Left ventricle myocardium inferior (tissue), 1 donor: ENCODE measurements around the gene SLC6A9. TPM values are rescaled to one million over a fixed set of nuclear protein-coding genes. Genes with fewer than 3 reads are reported as not detected.

Experiments used
- DNase-seq: peaks from one replicate; pipeline ENCODE4 v3.0.0-alpha.2; 2020
- H3K27ac ChIP-seq: fragments of 200-600 bp; replicated peaks from 2 replicates; pipeline ENCODE4 v1.8.0; 2021
- H3K27me3 ChIP-seq: fragments of 200-600 bp; 2 replicates; pipeline ENCODE4 v1.8.0; 2021; ENCODE audit warnings: low read depth
- H3K36me3 ChIP-seq: fragments of 200-600 bp; 2 replicates; pipeline ENCODE4 v1.8.0; 2021
- H3K4me1 ChIP-seq: fragments of 200-600 bp; 2 replicates; pipeline ENCODE4 v1.8.0; 2021
- H3K4me3 ChIP-seq: fragments of 200-600 bp; 2 replicates; pipeline ENCODE4 v1.8.0; 2021; ENCODE audit warnings: mild to moderate bottlenecking, moderate library complexity
- H3K9me3 ChIP-seq: fragments of 200-600 bp; replicated peaks from 2 replicates; pipeline ENCODE4 v1.8.0; 2021
- intact Hi-C: fragments of 100-400 bp; cut with micrococcal nuclease; formaldehyde crosslinking; loops from one replicate; pipeline ENCODE4 v1.11.0; 2022
- total RNA-seq: library from RNA; stranded (reverse); fragmentation: NEBNext Ultra II Directional; extraction: Animal tissue kit (Norgen Biotek cat#: 25700); gene quantifications from one replicate; pipeline ENCODE4 v1.2.1, GENCODE V29; 2021
- TF ChIP-seq, protein P1 (sequence below): fragments of 200-600 bp; IDR thresholded peaks from 2 replicates; pipeline ENCODE4 v1.8.0; 2021; ENCODE audit warnings: antibody characterized with exemption, mild to moderate bottlenecking, borderline replicate concordance
- donor health status: DM: no; HTN: yes; CAD: no; lungs with severe emphysema.

SLC6A9 gene
- total RNA-seq, 1 donor from 2014 or later: 1.2 TPM

GRCh38 chr1:44059212-44059611 is 27.9 kb upstream of the SLC6A9 start:
- Histone ChIP-seq H3K4me1 (peaks cover 9% of the 10 kb centered on the region), H3K36me3 (no peaks in the 10 kb centered on the region), H3K4me3 (no peak overlapping the region), H3K9me3 (no peaks in the 10 kb centered on the region), H3K27me3 (no peaks in the 10 kb centered on the region), H3K27ac (no peak overlapping the region)
- no peak for DNase-seq
- TF ChIP-seq, protein P1, sequence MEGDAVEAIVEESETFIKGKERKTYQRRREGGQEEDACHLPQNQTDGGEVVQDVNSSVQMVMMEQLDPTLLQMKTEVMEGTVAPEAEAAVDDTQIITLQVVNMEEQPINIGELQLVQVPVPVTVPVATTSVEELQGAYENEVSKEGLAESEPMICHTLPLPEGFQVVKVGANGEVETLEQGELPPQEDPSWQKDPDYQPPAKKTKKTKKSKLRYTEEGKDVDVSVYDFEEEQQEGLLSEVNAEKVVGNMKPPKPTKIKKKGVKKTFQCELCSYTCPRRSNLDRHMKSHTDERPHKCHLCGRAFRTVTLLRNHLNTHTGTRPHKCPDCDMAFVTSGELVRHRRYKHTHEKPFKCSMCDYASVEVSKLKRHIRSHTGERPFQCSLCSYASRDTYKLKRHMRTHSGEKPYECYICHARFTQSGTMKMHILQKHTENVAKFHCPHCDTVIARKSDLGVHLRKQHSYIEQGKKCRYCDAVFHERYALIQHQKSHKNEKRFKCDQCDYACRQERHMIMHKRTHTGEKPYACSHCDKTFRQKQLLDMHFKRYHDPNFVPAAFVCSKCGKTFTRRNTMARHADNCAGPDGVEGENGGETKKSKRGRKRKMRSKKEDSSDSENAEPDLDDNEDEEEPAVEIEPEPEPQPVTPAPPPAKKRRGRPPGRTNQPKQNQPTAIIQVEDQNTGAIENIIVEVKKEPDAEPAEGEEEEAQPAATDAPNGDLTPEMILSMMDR: no peak
- intact Hi-C loops: no loop called here

DNA sequence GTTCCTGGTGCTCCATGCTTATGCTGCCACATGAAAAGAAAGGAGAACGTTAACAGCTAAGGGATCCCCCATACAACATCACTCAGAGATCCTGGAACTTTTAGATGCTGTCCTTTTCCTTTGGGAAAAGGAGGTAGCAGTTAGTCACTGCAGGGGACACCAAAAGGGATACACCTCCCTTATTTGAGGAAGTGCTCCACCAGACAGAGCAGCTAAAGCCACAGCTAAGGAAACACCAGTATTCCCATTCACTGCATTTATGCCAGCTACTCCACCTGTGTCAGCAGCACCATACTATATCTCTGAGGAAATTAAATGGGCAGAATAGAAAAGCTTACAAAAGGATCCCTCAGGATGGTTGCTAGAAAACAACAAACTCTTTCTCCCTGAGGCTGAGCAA is 26.0 kb upstream of the SLC6A9 start:
- no peak for DNase-seq
- TF ChIP-seq, protein P1: no peak
- H3K9me3 ChIP-seq: no peaks in the 10 kb centered on the region
- H3K27ac ChIP-seq: no peak overlapping the region
- no peak overlapping the region for H3K4me3 ChIP-seq
- no peaks in the 10 kb centered on the region for H3K27me3 ChIP-seq
- intact Hi-C loops: no loop called here
- peaks cover 4% of the 10 kb centered on the region for H3K4me1 ChIP-seq
- H3K36me3 ChIP-seq: no peaks in the 10 kb centered on the region

DNA sequence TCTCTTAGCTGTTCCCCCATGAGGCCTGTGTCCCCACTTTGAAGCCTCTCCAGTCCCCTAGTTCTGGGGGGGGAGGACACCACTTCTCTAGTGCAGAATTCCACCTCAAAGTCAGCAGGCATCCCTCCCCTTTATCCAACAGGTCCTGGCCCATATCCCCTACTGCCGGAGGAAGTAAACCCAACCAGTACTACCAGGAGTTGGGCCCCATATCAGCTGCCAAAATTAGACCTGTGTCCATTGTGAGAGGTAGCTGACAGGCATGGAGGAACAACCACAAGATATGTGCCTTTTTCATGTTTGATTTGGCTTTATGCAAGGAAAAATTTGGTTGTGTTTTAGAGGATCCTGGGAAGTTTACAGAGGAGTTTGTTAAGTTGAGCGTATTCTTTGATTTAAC is 22.1 kb upstream of the SLC6A9 start:
- TF ChIP-seq, protein P1: no peak
- intact Hi-C loops: no loop called here
- DNase-seq: no peak
- Histone ChIP-seq H3K4me3 (no peak overlapping the region), H3K4me1 (peaks cover 4% of the 10 kb centered on the region), H3K27ac (no peak overlapping the region), H3K27me3 (no peaks in the 10 kb centered on the region), H3K9me3 (no peaks in the 10 kb centered on the region), H3K36me3 (no peaks in the 10 kb centered on the region)

GRCh38 chr1:44050261-44050660 is 19.0 kb upstream of the SLC6A9 start:
- Histone ChIP-seq H3K27me3 (no peaks in the 10 kb centered on the region), H3K36me3 (no peaks in the 10 kb centered on the region), H3K4me3 (no peak overlapping the region), H3K9me3 (no peaks in the 10 kb centered on the region), H3K4me1 (peaks cover 4% of the 10 kb centered on the region), H3K27ac (no peak overlapping the region)
- intact Hi-C loops: no loop called here
- no peak for DNase-seq
- TF ChIP-seq, protein P1: no peak

- Histone ChIP-seq H3K27me3 (peaks cover 3% of the 10 kb centered on the region), H3K4me3 (no peak overlapping the region), H3K36me3 (no peaks in the 10 kb centered on the region), H3K4me1 (peaks cover 4% of the 10 kb centered on the region), H3K27ac (no peak overlapping the region), H3K9me3 (no peaks in the 10 kb centered on the region)
- TF ChIP-seq, protein P1: no peak
- no peak for DNase-seq
- intact Hi-C loops: loop anchor here (10.0 kb wide), 1 partner anchor 285 kb away; no protein-coding TSS in a partner anchor
These were observed 18.6 kb upstream of the SLC6A9 start for GRCh38 chr1:44049839-44050238.
